Measurements from ENCODE around the gene DSTYK. TPM values are rescaled to one million over a fixed set of nuclear protein-coding genes. Genes with fewer than 3 reads are reported as not detected.
A peak's percentile ranks its signal among the peaks of the same experiment; 100 is the strongest.

DSTYK gene
- total RNA-seq, 1 donor from 2014 or later, result 15.4 TPM

GRCh38 chr1:205229916-205230700, 18.6 kb upstream of the DSTYK start:
- Mint-ChIP-seq H3K4me3 (ENCODE audit: unreplicated experiment) (peak overlapping the region; percentile 90), H3K36me3 (ENCODE audit: low read depth, unreplicated experiment) (peaks cover 2% of the 10 kb centered on the region), H3K27ac (ENCODE audit: unreplicated experiment) (no peak overlapping the region), H3K4me1 (ENCODE audit: low read depth, unreplicated experiment) (peaks cover 27% of the 10 kb centered on the region), H3K9me3 (ENCODE audit: unreplicated experiment) (no peaks in the 10 kb centered on the region), H3K27me3 (ENCODE audit: low read depth, unreplicated experiment) (no peaks in the 10 kb centered on the region)
- H3K4me2 ChIP-seq (ENCODE audit: low read length), result peak overlapping the region; percentile 62
- H2AFZ ChIP-seq (ENCODE audit: low read depth, low read length), result no peak overlapping the region
- H4K20me1 ChIP-seq (ENCODE audit: insufficient read depth, low read length), result peaks cover 8% of the 10 kb centered on the region
- no peak overlapping the region for H3K4me3 ChIP-seq (ENCODE audit: insufficient read depth, low read depth, low read length)
- H3K27ac ChIP-seq (ENCODE audit: low read depth, low read length), result no peak overlapping the region
- FAIRE-seq, result no peak
- DNase-seq (ENCODE audit: low read depth), result no peak
- H3K4me1 ChIP-seq (ENCODE audit: insufficient read depth, low read length), result peaks cover 23% of the 10 kb centered on the region
- TF ChIP-seq EZH2 (IDR thresholded peaks at IDR 0.05; ENCODE audit: insufficient read depth, low read length) (no peak), CTCF (IDR thresholded peaks at IDR 0.05; ENCODE audit: insufficient read depth, low read depth, low read length) (no peak)
- no peaks in the 10 kb centered on the region for H3K36me3 ChIP-seq (ENCODE audit: insufficient read depth, low read length)
- no peak overlapping the region for H3K9ac ChIP-seq (ENCODE audit: low read length)
- no peaks in the 10 kb centered on the region for H3K79me2 ChIP-seq (ENCODE audit: insufficient read depth, low read length)
- H3K9me3 ChIP-seq (ENCODE audit: insufficient read depth, low read depth, low read length), result no peaks in the 10 kb centered on the region
- H3K27me3 ChIP-seq (ENCODE audit: insufficient read depth, low read length), result peaks cover 2% of the 10 kb centered on the region

GRCh38 chr1:205229399-205229871, 17.9 kb upstream of the DSTYK start:
- no peaks in the 10 kb centered on the region for H3K27me3 Mint-ChIP-seq (ENCODE audit: low read depth, unreplicated experiment)
- peak overlapping the region; percentile 90 for H3K4me3 Mint-ChIP-seq (ENCODE audit: unreplicated experiment)
- Histone ChIP-seq H3K4me3 (ENCODE audit: insufficient read depth, low read depth, low read length) (no peak overlapping the region), H3K9me3 (ENCODE audit: insufficient read depth, low read depth, low read length) (no peaks in the 10 kb centered on the region), H3K4me2 (ENCODE audit: low read length) (peak overlapping the region; percentile 100), H3K27me3 (ENCODE audit: insufficient read depth, low read length) (peaks cover 7% of the 10 kb centered on the region), H3K4me1 (ENCODE audit: insufficient read depth, low read length) (peaks cover 23% of the 10 kb centered on the region), H2AFZ (ENCODE audit: low read depth, low read length) (no peak overlapping the region), H3K27ac (ENCODE audit: low read depth, low read length) (no peak overlapping the region), H3K9ac (ENCODE audit: low read length) (peak overlapping the region; percentile 67), H3K79me2 (ENCODE audit: insufficient read depth, low read length) (no peaks in the 10 kb centered on the region), H4K20me1 (ENCODE audit: insufficient read depth, low read length) (peaks cover 8% of the 10 kb centered on the region), H3K36me3 (ENCODE audit: insufficient read depth, low read length) (no peaks in the 10 kb centered on the region)
- H3K27ac Mint-ChIP-seq (ENCODE audit: unreplicated experiment), result no peak overlapping the region
- DNase-seq (ENCODE audit: low read depth) (no peak), FAIRE-seq (no peak)
- TF ChIP-seq EZH2 (IDR thresholded peaks at IDR 0.05; ENCODE audit: insufficient read depth, low read length) (no peak), CTCF (IDR thresholded peaks at IDR 0.05; ENCODE audit: insufficient read depth, low read depth, low read length) (no peak)
- peaks cover 2% of the 10 kb centered on the region for H3K36me3 Mint-ChIP-seq (ENCODE audit: low read depth, unreplicated experiment)
- no peaks in the 10 kb centered on the region for H3K9me3 Mint-ChIP-seq (ENCODE audit: unreplicated experiment)
- H3K4me1 Mint-ChIP-seq (ENCODE audit: low read depth, unreplicated experiment), result peaks cover 27% of the 10 kb centered on the region

DNA sequence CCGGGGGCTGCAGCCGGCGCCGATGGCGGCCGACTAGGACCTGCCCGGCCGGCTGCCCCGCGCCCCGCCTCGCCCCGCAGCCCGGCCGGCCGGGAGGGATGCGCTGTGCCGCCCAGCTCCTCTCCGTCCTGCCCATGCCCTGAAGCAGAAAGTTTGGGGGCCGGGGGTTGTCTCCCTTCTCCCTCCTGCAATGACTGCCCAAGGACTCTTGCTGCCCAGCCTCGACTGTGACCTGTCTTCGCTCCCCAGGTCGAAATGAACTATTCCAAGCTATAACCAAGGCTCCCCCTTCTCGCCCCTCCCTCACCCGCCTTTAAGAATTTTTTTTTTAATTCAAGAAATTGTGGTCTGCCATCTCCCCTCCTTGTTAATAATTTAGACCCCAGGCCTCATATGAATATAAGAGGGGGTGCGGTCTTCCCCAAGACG, 16.6 kb upstream of the DSTYK start:
- H3K27ac Mint-ChIP-seq (ENCODE audit: unreplicated experiment), result no peak overlapping the region
- H3K9me3 ChIP-seq (ENCODE audit: insufficient read depth, low read depth, low read length), result no peaks in the 10 kb centered on the region
- H3K4me3 Mint-ChIP-seq (ENCODE audit: unreplicated experiment), result peak overlapping the region; percentile 90
- H3K9ac ChIP-seq (ENCODE audit: low read length), result peak overlapping the region; percentile 67
- FAIRE-seq, result no peak
- H3K4me1 ChIP-seq (ENCODE audit: insufficient read depth, low read length), result peaks cover 23% of the 10 kb centered on the region
- peaks cover 7% of the 10 kb centered on the region for H3K27me3 ChIP-seq (ENCODE audit: insufficient read depth, low read length)
- peak overlapping the region; percentile 100 for H3K4me2 ChIP-seq (ENCODE audit: low read length)
- no peaks in the 10 kb centered on the region for H3K27me3 Mint-ChIP-seq (ENCODE audit: low read depth, unreplicated experiment)
- H3K4me1 Mint-ChIP-seq (ENCODE audit: low read depth, unreplicated experiment), result peaks cover 27% of the 10 kb centered on the region
- H3K9me3 Mint-ChIP-seq (ENCODE audit: unreplicated experiment), result no peaks in the 10 kb centered on the region
- H3K4me3 ChIP-seq (ENCODE audit: insufficient read depth, low read depth, low read length), result peak overlapping the region; percentile 60
- no peak overlapping the region for H3K27ac ChIP-seq (ENCODE audit: low read depth, low read length)
- TF ChIP-seq CTCF (IDR thresholded peaks at IDR 0.05; ENCODE audit: insufficient read depth, low read depth, low read length), result no peak
- no peak for TF ChIP-seq EZH2 (IDR thresholded peaks at IDR 0.05; ENCODE audit: insufficient read depth, low read length)
- DNase-seq (ENCODE audit: low read depth), result no peak
- H2AFZ ChIP-seq (ENCODE audit: low read depth, low read length), result peak overlapping the region; percentile 75
- H3K79me2 ChIP-seq (ENCODE audit: insufficient read depth, low read length), result no peaks in the 10 kb centered on the region
- H3K36me3 ChIP-seq (ENCODE audit: insufficient read depth, low read length), result no peaks in the 10 kb centered on the region
- peaks cover 2% of the 10 kb centered on the region for H3K36me3 Mint-ChIP-seq (ENCODE audit: low read depth, unreplicated experiment)
- H4K20me1 ChIP-seq (ENCODE audit: insufficient read depth, low read length), result peaks cover 8% of the 10 kb centered on the region

All from astrocyte (in vitro differentiated cells and primary cell).